Fibroblast of skin of left biceps (primary cell): ENCODE results near the gene TBC1D14.
"Not testable (repeated sequence)": the region's sequence is repeated elsewhere in the genome, so short reads cannot be mapped to it uniquely, and the experiment has no call there.

Source experiments
- DNase-seq, 2 experiments: peaks; one replicate each; pipeline ENCODE4 v3.0.0-alpha.2; 2013; ENCODE audit warnings: low read depth in 2 of 2

The TBC1D14 gene

GRCh38 chr4:6972911-6973310 is 63.3 kb downstream of the TBC1D14 start:
- DNase-seq = no peak

GRCh38 chr4:6974138-6974848 is 64.7 kb downstream of the TBC1D14 start:
- peak; percentile 54 to 63 for DNase-seq

- not testable (repeated sequence) for DNase-seq
These were observed 68.2 kb downstream of the TBC1D14 start for GRCh38 chr4:6977846-6978245.

- no peak for DNase-seq
These were observed 74.0 kb downstream of the TBC1D14 start for GRCh38 chr4:6983544-6984142.

- no peak for DNase-seq
These were observed 75.2 kb downstream of the TBC1D14 start for GRCh38 chr4:6984612-6985425.

- peak; percentile 30 to 34 for DNase-seq
These were observed 76.6 kb downstream of the TBC1D14 start for GRCh38 chr4:6986072-6986780.

GRCh38 chr4:6986781-6987587 is 77.4 kb downstream of the TBC1D14 start:
- DNase-seq = peak; percentile 77

- DNase-seq = no peak
These were observed 77.9 kb downstream of the TBC1D14 start for GRCh38 chr4:6987588-6987961.

GRCh38 chr4:6988016-6988715 is 78.5 kb downstream of the TBC1D14 start:
- no peak for DNase-seq

- DNase-seq = no peak
These were observed 79.8 kb downstream of the TBC1D14 start for GRCh38 chr4:6989331-6989923.

GRCh38 chr4:6990661-6991060 is 81.0 kb downstream of the TBC1D14 start:
- DNase-seq = no peak

GRCh38 chr4:6991249-6991648 is 81.6 kb downstream of the TBC1D14 start:
- DNase-seq = no peak

GRCh38 chr4:6991771-6992557 is 82.3 kb downstream of the TBC1D14 start:
- peak; percentile 18 to 23 for DNase-seq

GRCh38 chr4:6992728-6993677 is 83.4 kb downstream of the TBC1D14 start:
- DNase-seq = no peak

- no peak for DNase-seq
These were observed 86.9 kb downstream of the TBC1D14 start for GRCh38 chr4:6996481-6996880.

GRCh38 chr4:6999172-7000086 is 89.8 kb downstream of the TBC1D14 start:
- no peak for DNase-seq
